ENCODE measurements around the gene COX6A2.
A peak's percentile ranks its signal among the peaks of the same experiment; 100 is the strongest.

The COX6A2 gene

GRCh38 chr16:31428279-31428597 lies at the start of gene COX6A2:
Gene COX6A2 (minus strand): TSS chr16:31428360. CDS start chr16:31428325, 35 bp downstream.
- DNase-seq: no peak

GRCh38 chr16:31477220-31478216 lies 49.4 kb upstream of the COX6A2 start:
- peak; percentile 33 for DNase-seq

- DNase-seq: peak; percentile 90
Measured at GRCh38 chr16:31476303-31477219, 48.4 kb upstream of the COX6A2 start.

- DNase-seq: no peak
Measured at GRCh38 chr16:31475946-31476302, 47.8 kb upstream of the COX6A2 start.

GRCh38 chr16:31474773-31475738 lies 46.9 kb upstream of the COX6A2 start:
- no peak for DNase-seq

- DNase-seq: no peak
Measured at GRCh38 chr16:31474173-31474714, 46.1 kb upstream of the COX6A2 start.

- DNase-seq: no peak
Measured at GRCh38 chr16:31473264-31473984, 45.3 kb upstream of the COX6A2 start.

GRCh38 chr16:31472709-31473203 lies 44.6 kb upstream of the COX6A2 start:
- DNase-seq: peak; percentile 33

GRCh38 chr16:31471875-31472708 lies 43.9 kb upstream of the COX6A2 start, which contains the start of gene TGFB1I1:
Gene TGFB1I1 (plus strand): TSS chr16:31472152. CDS start chr16:31472189, 37 bp downstream.
- DNase-seq: no peak

- DNase-seq: no peak
Measured at GRCh38 chr16:31471241-31471874, 43.2 kb upstream of the COX6A2 start.

- no peak for DNase-seq
Measured at GRCh38 chr16:31470615-31471014, 42.5 kb upstream of the COX6A2 start.

- no peak for DNase-seq
Measured at GRCh38 chr16:31467858-31468257, 39.7 kb upstream of the COX6A2 start.

- no peak for DNase-seq
Measured at GRCh38 chr16:31467151-31467773, 39.1 kb upstream of the COX6A2 start.

- no peak for DNase-seq
Measured at GRCh38 chr16:31466381-31466841, 38.3 kb upstream of the COX6A2 start.

- DNase-seq: no peak
Measured at GRCh38 chr16:31465788-31466370, 37.7 kb upstream of the COX6A2 start.

GRCh38 chr16:31464781-31465260 lies 36.7 kb upstream of the COX6A2 start:
- no peak for DNase-seq

GRCh38 chr16:31464348-31464769 lies 36.2 kb upstream of the COX6A2 start:
- no peak for DNase-seq
